Activated CD8-positive, alpha-beta memory T cell treated with anti-CD3 and anti-CD28 coated beads, Interleukin-2, amount 50 U/mL, for 1 hour (primary cell): Measurements from ENCODE around the gene ERG28.

Experiments used
- DNase-seq: peaks from one replicate; pipeline ENCODE4 v3.0.0-alpha.2; 2020; ENCODE audit errors: extremely low read depth

The ERG28 gene

GRCh38 chr14:75658957-75659356 is 1.7 kb downstream of the ERG28 start:
- no peak for DNase-seq

- DNase-seq, result no peak
Measured at GRCh38 chr14:75657331-75657730, 3.3 kb downstream of the ERG28 start.

DNA sequence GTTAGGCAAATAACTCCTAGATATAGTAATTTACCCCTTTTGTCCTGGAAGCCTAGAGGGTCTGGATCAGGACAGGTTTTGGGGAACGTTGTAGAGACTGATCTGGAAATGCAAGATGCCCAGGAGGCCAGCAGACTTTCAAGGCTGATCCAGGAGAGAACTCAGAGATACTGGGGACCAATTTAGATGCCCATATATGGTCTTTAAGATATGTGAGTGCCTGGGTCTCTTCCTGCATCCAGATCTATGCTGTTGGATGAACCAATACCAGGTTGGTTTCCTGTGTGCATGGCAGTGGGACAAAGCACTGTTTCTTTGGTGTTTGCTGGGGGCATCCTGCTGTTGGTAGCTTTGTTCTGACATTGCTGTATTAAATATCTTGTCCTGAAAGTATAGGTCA is 5.4 kb downstream of the ERG28 start:
- DNase-seq, result no peak

DNA sequence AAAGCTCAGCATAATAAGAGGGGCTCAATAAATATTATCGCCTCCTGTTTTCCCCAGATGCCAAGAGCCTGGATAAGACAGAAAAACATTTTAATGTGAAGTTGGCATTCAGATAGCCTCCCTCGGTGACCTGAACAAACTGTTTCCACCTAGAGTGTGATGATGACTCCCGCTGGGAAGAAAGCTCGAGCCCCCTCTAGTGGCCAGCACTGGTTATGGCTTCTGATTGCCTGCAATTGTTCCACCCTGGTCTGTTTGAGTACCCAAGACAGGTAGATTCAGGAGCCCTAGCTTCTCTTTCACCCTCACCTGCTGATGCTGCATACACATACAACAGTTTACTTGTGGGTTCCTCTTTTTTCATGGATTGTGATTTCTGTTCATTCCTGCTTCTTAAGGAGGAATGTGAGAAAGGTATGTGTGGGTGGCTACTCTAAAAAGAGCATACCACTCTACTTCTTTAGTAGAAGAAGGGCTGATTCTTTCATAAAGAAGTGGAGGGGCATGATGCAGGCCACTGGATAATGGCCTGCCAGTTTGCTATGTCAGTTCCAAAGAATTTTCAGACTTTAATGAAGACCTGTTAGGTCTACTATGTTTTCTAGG is 6.4 kb downstream of the ERG28 start:
- DNase-seq, result peak; percentile 45

- DNase-seq, result no peak
Measured at GRCh38 chr14:75653563-75653962, 7.1 kb downstream of the ERG28 start.

- DNase-seq, result no peak
Measured at GRCh38 chr14:75650253-75651058, 10.2 kb downstream of the ERG28 start.

DNA sequence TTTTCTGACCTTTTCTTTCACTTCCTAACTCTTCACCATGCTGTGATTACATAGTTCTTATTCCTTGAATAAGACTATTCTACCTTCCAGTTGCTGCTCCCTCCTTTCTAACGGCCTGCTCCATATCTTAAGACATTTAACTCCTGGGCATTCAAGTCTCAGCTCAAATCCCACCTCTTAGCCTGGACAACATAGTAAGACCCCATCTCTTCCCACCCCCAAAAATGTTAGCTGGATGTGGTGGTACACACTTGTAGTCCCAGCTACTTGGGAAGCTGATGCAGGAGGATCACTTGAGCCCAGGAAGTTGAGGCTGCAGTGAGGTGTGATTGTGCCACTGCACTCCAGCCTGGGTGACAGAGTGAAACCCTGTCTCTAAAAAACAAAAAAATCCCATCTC is 10.9 kb downstream of the ERG28 start:
- no peak for DNase-seq

GRCh38 chr14:75649337-75649736 is 11.3 kb downstream of the ERG28 start:
- no peak for DNase-seq

DNA sequence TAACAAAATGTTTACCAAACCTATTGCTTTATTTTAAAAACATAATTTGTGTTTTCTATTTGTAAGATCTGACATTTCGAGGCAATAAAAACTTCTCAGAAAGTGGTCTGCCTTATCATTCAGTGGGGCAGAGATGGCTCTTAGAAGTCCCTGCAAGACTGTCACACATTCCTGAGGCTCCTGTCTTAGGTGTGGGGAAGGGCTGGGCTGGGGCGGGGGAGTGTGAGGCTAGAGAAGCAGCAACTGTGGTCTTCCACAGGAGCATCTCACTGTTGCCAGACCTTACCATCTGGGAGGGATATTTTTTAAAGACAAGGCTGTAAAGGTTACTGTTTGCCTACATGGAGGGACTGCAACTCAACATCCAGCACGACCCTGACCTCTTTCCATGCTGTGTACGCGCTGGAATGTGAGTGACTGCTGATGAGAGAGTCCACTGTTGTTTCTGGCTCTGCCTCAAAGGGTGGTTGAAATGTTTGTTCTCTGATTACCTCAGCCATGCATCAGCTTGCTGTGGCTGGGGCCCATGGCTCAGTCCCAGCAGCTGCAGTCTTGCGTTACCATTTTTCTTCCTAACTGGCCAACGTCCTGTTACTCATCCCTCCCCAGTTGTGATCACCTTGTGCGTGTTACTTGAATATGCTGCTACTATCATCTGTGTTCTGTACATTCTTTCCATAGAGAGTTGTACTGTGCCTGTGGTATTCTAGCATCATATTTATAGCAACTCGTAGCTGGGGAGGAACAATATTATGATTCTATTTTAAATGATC is 12.4 kb downstream of the ERG28 start:
- no peak for DNase-seq

DNA sequence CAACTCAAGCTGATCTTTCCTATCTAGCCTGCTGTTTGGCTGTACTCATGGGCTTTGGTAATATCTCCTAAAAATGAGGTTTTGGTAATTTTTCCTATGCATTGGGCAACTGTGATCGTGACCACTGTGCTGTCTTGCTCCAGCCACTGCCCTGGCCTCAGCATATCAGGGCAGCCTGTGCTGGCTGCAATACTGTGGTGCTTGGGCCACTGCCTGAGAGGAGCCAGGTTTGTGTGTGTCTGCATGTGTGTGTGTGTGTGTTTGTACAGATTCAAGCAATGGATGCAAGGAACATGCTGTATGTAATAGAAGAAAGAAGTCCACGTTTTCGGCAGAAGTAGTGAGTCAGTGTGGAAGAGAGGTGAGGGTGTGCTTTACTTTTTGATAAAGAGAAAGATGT is 13.0 kb downstream of the ERG28 start:
- no peak for DNase-seq

- no peak for DNase-seq
Measured at GRCh38 chr14:75646762-75647161, 13.9 kb downstream of the ERG28 start.

DNA sequence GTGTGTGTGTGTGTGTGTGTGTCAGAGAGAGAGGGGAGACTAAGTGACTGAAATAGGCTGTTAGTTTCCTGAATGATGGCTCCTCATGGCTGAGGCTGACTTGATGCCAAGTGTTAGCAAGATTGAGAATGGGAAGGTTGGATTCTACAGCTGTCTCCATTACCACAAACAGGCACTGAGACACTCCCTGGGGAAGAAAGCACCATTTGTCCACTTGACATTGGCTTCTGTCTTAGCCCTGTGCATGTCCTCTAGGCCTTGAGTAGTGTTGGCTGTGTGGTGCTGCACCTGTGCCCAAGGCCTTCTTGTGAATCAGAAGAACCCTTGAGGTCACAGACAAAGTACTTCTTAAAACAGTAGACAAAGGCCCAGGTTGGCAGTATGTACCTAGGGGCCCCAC is 15.6 kb downstream of the ERG28 start:
- no peak for DNase-seq

GRCh38 chr14:75643985-75644384 is 16.7 kb downstream of the ERG28 start:
- DNase-seq, result no peak

DNA sequence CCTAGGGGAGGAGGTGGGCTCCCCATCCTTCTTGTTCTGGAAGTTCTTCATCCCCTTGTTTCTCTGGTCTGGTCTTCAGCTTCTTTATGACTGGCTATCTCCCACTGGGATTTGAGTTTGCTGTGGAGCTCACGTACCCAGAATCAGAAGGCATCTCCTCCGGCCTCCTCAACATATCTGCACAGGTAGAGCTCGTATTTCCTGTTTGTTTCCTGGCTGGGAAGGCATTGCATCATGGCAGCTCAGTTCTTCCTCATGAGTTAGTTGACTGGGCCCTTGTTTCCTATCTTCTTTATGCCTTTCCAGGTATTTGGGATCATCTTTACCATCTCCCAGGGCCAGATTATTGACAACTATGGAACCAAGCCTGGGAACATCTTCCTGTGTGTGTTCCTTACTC is 19.8 kb downstream of the ERG28 start:
- DNase-seq, result no peak

GRCh38 chr14:75636100-75636692 is 24.5 kb downstream of the ERG28 start:
- no peak for DNase-seq

DNA sequence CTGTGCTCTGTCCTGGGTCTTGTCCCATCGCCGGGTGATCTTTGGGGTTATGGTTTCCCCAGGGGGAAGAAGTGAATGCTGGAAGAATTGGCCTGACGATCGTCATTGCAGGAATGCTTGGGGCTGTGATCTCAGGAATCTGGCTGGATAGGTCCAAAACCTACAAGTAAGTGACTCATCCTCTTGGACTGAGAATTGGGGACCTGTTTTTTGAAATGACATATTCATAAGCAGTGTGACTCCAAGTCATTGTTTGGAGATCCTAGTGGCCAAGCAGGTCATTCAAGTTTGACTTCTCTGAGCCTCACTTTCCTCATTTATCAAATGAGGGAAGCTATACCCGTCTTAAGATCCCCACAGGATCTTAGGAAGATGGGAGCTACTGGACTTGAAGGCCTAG is 25.8 kb downstream of the ERG28 start:
- DNase-seq, result no peak

DNA sequence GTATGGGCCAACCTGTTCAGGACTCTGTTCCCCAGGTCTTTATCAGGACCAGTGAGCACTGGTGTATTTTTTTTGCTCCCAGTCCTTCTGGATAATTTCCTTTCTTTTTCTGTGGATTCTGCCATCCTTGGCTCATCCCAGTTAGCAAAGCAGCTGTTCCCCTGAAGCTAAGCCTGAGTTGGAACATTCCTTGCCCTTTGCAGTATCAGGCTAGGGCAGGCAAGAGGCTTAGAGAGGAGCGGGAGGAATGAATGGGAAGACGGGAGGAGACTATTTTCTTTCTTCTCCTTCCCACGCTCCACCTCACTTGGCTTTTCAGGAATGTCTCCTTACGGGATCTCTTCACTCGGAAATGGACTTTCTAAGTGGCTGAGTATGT is 29.2 kb downstream of the ERG28 start:
- DNase-seq, result no peak

DNA sequence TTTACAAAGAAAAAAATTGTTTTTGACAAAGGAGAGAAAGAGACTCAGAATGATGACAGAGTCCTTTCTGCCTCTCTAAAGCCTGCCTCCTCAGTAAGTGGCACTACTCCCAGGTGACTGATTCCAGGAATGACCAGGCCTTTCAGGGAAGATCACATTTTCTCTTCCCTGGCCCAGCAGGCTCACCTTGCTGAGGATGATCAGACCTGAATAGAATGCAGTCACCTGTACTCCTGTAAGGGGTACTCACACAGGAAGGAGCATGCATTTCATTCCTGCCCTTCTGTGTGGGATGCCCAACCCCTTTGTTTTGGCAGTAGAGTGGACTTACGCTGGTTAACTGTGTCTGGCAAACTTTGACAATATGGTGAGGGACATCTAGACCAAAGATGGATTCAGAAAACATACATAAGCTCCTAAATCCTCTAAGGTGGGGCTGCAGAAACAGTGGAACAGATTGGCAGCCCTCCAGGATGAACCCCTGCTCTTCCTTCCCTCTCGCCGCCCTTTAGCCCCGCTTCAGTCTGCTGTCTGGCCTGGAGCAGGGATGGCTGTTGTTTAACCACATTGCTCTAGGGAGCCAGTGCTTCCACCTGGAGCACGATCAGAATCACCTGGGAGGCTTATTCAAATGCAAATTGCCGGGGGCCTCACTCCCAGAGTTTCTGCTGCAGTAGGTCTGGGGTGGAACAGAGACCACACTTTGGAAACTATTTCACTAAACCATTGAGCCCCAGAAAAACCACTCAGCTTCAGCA is 29.8 kb downstream of the ERG28 start:
- DNase-seq, result no peak

DNA sequence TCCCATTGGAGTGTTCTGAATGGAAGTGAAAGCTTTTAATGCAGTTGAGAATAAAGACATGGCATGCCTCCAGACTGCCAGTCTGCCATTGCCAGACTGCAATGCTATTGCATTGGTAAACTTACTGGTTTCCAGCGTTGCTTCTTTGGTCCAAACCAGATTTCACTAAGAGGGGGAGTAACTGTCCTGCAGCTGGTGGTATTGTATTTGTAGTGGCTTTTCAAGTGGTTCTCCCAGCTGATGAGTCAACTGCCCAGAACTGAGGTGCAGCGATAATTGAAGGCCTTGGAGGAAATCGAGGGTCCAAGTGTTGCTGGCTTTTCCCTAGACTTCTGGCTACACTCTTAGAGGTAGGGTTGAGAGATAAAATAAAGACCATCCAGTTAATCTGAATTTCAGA is 31.9 kb downstream of the ERG28 start:
- DNase-seq, result no peak

- no peak for DNase-seq
Measured at GRCh38 chr14:75627406-75627805, 33.3 kb downstream of the ERG28 start.

DNA sequence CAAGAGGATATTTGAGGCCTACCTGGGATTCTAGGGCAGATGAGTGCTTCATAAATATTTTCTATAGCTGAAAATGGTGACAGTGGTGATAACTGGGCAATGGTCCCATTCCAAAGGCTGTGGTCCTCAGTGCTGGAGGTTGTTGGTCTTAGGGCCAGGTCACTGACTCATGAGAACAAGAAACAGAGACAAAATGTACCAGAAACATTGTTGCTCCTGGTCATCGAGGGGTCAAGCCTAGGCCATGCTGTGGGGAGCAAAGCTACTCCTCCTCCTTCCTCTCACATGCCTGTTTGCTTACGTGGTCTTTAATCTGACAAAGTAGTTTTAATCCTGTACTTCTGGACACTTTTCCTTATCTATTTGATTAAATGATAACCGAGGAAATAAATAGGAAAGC is 33.8 kb downstream of the ERG28 start:
- DNase-seq, result no peak

GRCh38 chr14:75626396-75626795 is 34.3 kb downstream of the ERG28 start:
- DNase-seq, result no peak
